HUES6 (cell line): ENCODE results near the gene ARHGAP12.
"Not testable (repeated sequence)": the region's sequence is repeated elsewhere in the genome, so short reads cannot be mapped to it uniquely, and the experiment has no call there.

ENCODE experiments used
- H3K27ac ChIP-seq: 2 replicates; pipeline ENCODE4 v1.7.0; 2013; ENCODE audit warnings: low read depth, mild to moderate bottlenecking, low read length, inconsistent platforms
- H3K27me3 ChIP-seq: 2 replicates; pipeline ENCODE4 v1.6.1; 2013; ENCODE audit warnings: low read length; ENCODE audit not compliant: control insufficient read depth, insufficient read depth
- H3K36me3 ChIP-seq: 2 replicates; pipeline ENCODE4 v1.6.1; 2013; ENCODE audit warnings: low read length; ENCODE audit not compliant: control insufficient read depth, insufficient read depth
- H3K4me1 ChIP-seq: 2 replicates; pipeline ENCODE4 v1.6.1; 2013; ENCODE audit warnings: low read length; ENCODE audit not compliant: control insufficient read depth, insufficient read depth
- H3K4me3 ChIP-seq: 2 replicates; pipeline ENCODE4 v1.5.1; 2013; ENCODE audit warnings: low read depth, low read length
- H3K9ac ChIP-seq: one replicate; pipeline ENCODE4 v1.6.1; 2013; ENCODE audit warnings: mild to moderate bottlenecking, low read length
- H3K9me3 ChIP-seq: 2 replicates; pipeline ENCODE4 v1.6.1; 2013; ENCODE audit warnings: low read depth, low read length; ENCODE audit not compliant: control insufficient read depth, insufficient read depth

The ARHGAP12 gene

DNA sequence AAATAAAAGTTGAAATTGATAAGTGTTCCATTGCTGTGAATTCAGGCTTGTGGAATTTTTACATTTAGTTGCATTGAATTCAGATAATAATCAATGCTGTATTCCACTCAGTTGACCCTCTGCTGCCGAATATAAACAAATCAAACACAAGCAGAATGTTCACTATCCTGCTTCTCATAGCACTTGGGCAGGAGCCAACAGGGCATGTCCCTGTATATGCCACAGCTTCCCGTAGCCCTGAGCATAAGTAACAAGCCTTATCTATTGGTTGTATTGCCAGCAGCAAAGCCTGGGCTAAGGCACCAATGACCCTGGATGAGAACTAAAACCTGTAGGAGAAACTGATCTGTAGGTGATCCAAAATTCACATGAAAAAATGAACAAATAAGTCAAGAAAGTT lies 145.9 kb downstream of the ARHGAP12 start:
- Histone ChIP-seq H3K36me3 (no peaks in the 10 kb centered on the region), H3K4me3 (no peak overlapping the region), H3K9me3 (no peaks in the 10 kb centered on the region), H3K9ac (no peak overlapping the region), H3K27ac (no peak overlapping the region), H3K27me3 (no peaks in the 10 kb centered on the region), H3K4me1 (no peaks in the 10 kb centered on the region)

DNA sequence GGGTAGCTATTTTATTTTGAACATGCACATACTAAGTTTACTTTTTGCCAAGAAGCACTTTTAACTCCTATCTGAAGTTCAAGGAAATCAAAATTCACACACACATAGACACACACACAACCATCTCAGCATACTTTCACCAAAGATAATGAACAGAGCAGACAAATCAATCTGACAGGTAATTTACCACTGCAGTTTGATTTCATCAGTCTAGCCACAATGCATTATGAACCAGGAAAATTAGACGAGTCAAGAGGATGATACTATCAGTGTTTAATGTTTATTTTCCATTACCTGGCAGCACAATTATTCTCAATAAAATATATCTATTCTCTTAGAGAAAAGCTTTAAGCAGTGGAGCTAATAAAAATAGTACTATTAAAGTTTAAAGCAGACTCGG lies 147.9 kb downstream of the ARHGAP12 start:
- Histone ChIP-seq H3K36me3 (no peaks in the 10 kb centered on the region), H3K27ac (no peak overlapping the region), H3K9me3 (peaks cover 12% of the 10 kb centered on the region), H3K4me3 (no peak overlapping the region), H3K4me1 (no peaks in the 10 kb centered on the region), H3K27me3 (no peaks in the 10 kb centered on the region), H3K9ac (no peak overlapping the region)

DNA sequence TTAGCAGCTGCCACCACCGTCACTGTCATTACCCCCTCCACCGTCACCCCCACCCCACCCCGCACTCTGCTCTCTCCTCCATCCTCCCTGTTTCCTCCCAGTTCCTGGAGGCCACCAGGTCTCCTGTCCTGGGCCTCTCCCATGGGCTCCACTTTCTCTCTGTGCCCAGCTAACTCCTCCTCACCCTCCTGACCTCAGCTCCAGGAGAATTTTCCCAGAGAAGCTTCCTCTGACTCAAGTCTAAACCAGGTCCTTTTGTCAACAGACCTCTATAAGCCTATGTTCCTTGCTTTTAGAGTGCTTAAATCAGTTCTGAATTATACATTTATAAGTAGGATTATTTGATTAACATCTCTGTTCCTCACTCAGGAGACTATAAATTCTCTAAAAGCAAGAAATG lies 150.0 kb downstream of the ARHGAP12 start:
- H3K9ac ChIP-seq, result no peak overlapping the region
- H3K27ac ChIP-seq, result no peak overlapping the region
- no peak overlapping the region for H3K4me3 ChIP-seq
- no peaks in the 10 kb centered on the region for H3K36me3 ChIP-seq
- H3K9me3 ChIP-seq, result peaks cover 12% of the 10 kb centered on the region
- H3K27me3 ChIP-seq, result no peaks in the 10 kb centered on the region
- H3K4me1 ChIP-seq, result no peaks in the 10 kb centered on the region

DNA sequence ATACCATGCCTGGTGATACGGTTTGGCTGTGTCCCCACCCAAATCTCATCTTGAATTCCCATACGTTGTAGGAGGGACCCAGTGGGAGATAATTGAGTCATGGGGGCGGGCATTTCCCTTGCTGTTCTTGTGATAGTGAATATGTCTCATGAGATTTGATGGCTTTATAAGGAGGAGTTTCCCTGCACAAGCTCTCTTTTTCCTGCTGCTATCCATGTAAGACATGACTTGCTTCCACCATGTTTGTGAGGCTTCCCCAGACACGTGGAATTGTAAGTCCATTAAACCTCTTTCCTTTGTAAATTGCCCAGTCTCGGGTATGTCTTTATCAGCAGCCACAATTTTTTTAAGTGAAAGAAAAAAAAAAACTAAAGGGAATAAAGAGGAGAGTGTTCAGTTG lies 152.5 kb downstream of the ARHGAP12 start:
- Histone ChIP-seq H3K4me3 (no peak overlapping the region), H3K4me1 (no peaks in the 10 kb centered on the region), H3K36me3 (no peaks in the 10 kb centered on the region), H3K27ac (no peak overlapping the region), H3K9me3 (peaks cover 12% of the 10 kb centered on the region), H3K27me3 (no peaks in the 10 kb centered on the region), H3K9ac (no peak overlapping the region)

DNA sequence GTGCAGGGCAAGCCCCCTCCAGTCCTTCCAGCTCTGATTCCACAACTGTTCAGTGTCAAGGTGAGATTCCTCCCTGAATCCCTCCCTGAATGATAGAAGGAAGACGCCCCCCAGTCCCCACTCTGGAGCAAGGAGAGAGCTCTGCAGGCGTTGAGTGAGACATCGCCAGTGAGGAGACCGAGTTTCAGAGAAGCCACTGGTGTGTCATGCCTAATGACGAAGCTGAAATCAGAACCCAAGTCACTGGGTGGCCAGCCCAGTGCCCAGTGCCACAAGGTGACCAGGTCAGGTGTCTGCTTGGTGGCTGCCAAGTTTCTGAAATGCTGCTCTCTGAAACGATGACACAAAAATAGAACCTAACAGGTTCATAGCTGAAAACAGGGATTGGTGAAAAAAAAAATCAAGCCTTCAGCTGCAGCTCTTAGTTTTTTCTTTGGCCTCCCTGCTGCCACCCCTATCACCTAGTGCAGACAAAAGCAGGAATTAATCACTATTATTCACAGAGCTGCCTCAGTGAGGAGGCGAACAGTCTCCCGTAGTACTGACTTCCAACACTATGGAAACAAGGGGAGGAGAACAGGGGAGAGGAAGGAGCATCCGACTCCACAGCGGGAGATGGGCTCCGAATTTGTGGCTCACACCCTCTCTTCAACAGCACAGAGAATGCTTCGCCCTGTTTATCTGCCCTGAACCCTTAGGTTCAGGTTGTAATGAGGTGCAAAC lies 153.5 kb downstream of the ARHGAP12 start:
- no peaks in the 10 kb centered on the region for H3K27me3 ChIP-seq
- H3K9me3 ChIP-seq, result peaks cover 12% of the 10 kb centered on the region
- H3K4me1 ChIP-seq, result no peaks in the 10 kb centered on the region
- H3K27ac ChIP-seq, result no peak overlapping the region
- H3K36me3 ChIP-seq, result no peaks in the 10 kb centered on the region
- H3K4me3 ChIP-seq, result no peak overlapping the region
- H3K9ac ChIP-seq, result no peak overlapping the region

DNA sequence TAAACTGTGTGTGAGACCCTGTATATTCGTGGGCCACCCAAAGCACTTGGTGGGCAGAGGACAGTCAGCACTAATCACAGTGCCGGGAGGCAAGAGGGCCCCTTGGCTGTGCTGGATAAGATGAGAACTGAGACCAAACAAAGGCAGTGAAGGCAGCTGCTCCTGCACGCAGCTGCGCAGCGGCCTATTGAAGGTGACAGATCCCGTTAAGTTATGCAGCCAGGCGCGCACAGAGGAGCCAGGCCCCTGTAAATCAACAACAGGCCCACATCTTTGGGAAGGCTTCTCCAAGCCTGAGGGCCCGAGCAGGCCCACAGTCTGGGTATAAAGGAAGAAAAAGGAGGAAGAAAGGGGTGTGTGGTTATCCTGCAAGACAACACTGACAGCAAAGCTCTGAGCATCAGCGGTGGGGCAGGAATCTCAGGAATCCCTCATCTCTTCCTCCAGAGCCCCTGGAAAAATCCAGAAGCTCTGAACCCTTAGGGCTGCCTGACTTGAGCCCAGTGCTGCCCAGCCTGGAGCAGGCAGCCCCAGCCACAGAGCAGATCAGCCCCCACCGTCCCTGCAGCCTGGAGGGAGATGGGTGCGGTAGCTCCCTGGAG lies 154.2 kb downstream of the ARHGAP12 start:
- no peak overlapping the region for H3K9ac ChIP-seq
- H3K4me3 ChIP-seq, result no peak overlapping the region
- H3K36me3 ChIP-seq, result no peaks in the 10 kb centered on the region
- H3K4me1 ChIP-seq, result no peaks in the 10 kb centered on the region
- H3K27me3 ChIP-seq, result no peaks in the 10 kb centered on the region
- H3K9me3 ChIP-seq, result peaks cover 12% of the 10 kb centered on the region
- no peak overlapping the region for H3K27ac ChIP-seq

DNA sequence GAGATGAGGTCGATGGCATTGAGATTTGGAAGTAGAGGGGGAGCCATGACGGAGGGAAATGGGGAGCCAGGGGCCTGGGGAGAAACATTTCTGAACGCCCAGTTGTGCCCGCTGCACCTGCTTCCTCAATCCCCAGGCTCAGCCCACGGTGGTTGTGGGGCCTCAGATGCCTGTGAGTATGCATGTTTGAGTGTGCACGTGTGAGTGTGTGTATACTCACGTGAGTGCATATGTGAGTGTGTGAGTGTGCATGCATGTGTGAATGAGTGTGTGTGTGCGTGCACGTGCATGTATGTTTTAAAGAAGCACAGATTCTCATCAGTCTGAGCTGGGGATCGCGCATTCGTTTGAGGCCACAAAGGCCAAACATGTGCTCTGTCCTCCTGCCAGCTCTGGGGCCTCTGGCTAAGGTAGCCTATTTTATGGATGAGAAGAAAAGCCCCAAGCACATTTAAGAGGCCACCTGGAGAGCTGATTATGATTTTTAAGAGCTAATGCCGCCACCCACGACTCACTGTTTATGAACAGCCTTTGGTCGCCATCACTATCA lies 154.8 kb downstream of the ARHGAP12 start:
- Histone ChIP-seq H3K4me1 (no peaks in the 10 kb centered on the region), H3K9me3 (peaks cover 12% of the 10 kb centered on the region), H3K27ac (no peak overlapping the region), H3K4me3 (no peak overlapping the region), H3K9ac (no peak overlapping the region), H3K27me3 (no peaks in the 10 kb centered on the region), H3K36me3 (no peaks in the 10 kb centered on the region)

DNA sequence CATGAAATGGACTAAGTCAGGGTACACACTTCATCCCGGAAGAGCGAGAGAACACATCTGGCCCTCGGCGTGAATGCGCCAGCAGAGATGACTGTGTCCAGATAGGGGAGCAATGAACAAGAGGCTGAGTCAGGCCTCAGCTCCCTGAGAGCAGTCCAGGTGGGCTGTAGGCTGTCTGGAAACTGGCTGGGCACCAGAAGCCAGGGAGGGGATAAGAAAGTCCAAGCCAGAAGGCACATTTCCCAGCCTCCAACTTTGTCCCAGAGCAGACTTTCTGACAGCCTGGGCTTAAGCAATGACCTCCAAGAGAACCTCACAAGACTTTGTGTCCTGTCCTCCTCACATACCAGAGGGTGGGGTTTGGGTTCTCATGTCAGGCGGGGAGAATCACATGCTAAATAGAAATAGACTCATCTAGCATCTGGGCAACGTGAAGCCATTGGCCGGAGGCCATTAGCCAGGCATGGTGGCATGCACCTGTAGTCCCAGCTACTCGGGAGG lies 157.2 kb downstream of the ARHGAP12 start:
- H3K9ac ChIP-seq, result no peak overlapping the region
- H3K4me1 ChIP-seq, result no peaks in the 10 kb centered on the region
- no peaks in the 10 kb centered on the region for H3K36me3 ChIP-seq
- peaks cover 6% of the 10 kb centered on the region for H3K9me3 ChIP-seq
- no peak overlapping the region for H3K27ac ChIP-seq
- H3K27me3 ChIP-seq, result no peaks in the 10 kb centered on the region
- no peak overlapping the region for H3K4me3 ChIP-seq

DNA sequence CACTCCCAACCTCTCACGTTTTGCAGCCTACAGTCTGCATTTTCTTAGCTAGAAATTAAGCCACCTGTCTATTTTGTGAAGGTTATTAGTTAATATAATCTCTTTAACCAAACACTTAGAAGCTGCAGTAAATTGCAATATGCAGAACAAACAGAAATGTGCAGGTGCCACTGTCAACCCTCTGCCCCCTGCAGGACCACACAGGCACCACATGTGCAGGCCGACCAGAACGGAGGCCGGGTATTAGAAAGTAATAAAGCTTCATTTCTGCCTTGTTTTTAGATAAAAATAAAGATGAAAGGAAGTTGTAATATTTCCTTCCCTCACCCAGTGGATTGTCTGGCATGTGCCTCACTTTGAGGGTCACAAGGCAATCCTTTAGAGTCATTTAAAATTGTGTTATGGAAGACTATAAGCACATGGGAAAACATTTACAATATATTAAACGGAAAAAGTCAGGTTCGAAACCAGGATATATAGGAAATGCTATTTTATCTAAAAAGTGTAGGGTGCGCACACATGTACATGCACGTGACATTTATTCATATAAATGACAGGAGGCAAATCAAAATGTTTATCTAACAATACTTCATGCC lies 158.2 kb downstream of the ARHGAP12 start:
- H3K4me3 ChIP-seq, result no peak overlapping the region
- H3K27ac ChIP-seq, result no peak overlapping the region
- H3K9ac ChIP-seq, result no peak overlapping the region
- no peaks in the 10 kb centered on the region for H3K36me3 ChIP-seq
- H3K9me3 ChIP-seq, result no peaks in the 10 kb centered on the region; the same call in 1 of the 2 replicates
- H3K4me1 ChIP-seq, result peaks cover 5% of the 10 kb centered on the region
- no peaks in the 10 kb centered on the region for H3K27me3 ChIP-seq

DNA sequence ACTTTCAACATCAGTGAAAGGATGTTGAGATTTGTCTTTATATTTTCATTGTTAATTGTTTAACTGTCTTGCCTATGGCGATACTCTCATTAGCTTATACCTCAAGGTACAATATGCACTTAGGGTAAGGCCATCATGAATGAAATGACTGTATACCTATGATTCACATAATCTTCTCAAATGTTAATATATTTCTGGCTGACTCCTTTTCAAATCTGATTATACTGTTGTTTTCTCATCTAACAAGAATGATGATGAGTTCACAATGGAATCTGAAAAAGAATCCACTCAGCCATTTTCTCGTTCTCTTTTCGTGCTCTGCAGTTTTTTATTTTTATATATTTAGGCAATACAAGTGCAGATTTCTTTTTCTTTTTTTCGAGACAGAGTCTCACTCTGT lies 159.1 kb downstream of the ARHGAP12 start:
- Histone ChIP-seq H3K4me1 (peaks cover 5% of the 10 kb centered on the region), H3K27ac (no peak overlapping the region), H3K36me3 (no peaks in the 10 kb centered on the region)

DNA sequence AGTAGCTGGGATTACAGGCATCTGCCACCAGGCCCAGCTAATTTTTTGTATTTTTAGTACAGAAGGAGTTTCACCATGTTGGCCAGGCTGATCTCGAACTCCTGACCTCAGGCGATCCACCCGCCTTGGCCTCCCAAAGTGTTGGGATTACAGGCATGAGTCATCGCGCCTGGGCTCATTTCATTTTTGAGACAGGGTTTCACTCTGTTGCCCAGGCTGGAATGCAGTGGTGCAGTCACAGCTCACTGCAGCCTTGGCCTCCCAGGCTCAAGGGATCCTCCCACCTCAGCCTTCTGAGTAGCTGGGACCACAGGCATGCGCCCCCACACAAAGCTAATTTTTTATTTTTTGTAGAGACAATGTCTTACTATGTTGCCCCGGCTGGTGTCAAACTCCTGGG lies 159.7 kb downstream of the ARHGAP12 start:
- not testable (repeated sequence) for H3K4me1 ChIP-seq, H3K27me3 ChIP-seq, H3K9me3 ChIP-seq, H3K36me3 ChIP-seq, H3K9ac ChIP-seq, H3K27ac ChIP-seq, H3K4me3 ChIP-seq

More for the DNA sequence above, 159.1 kb downstream of the ARHGAP12 start:
- Histone ChIP-seq H3K9me3 (peaks cover 6% of the 10 kb centered on the region; the same call in 1 of the 2 replicates), H3K27me3 (no peaks in the 10 kb centered on the region), H3K4me3 (no peak overlapping the region), H3K9ac (no peak overlapping the region)
